Measurements from ENCODE around the gene EML4. TPM values are rescaled to one million over a fixed set of nuclear protein-coding genes. Genes with fewer than 3 reads are reported as not detected.

Gene EML4
- total and polyA plus RNA-seq, 2 of the 13 experiments (the other 11 are each of a cell fraction or from before 2014, with no cell fraction given), result 243 to 476 TPM

DNA sequence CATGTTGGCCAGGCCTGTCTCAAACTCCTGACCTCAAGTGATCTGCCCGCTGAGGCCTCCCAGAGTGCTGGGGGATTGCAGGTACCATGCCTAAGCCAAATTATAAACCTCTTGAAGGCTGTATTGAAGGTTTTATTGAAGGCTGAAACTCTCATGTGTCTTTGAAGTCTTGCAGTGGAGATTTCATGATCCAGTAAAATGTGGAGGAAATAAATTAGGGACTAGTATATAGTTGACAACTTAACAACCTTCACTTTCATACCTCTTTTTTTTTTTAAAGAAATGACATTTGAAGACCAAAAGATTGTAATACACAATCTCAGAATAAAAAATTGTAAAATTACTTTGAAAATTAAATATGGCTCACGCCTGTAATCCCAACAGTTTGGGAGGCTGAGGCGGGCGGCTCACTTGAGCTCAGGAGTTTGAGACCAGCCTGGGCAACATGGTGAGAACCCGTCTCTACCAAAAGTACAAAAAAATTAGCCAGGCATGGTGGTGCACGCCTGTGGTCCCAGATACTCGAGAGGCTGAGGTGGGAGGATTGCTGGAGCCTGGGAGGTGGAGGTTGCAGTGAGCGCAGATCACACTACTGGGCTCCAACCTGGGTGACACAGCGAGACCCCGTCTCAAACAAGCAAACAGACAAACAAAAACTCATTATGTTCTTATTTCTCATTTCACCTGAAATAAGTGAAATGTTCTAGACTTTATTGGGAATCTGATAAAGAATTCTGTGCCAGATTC, 8.0 kb downstream of the EML4 start (continued):
- TF ChIP-seq, protein P1, sequence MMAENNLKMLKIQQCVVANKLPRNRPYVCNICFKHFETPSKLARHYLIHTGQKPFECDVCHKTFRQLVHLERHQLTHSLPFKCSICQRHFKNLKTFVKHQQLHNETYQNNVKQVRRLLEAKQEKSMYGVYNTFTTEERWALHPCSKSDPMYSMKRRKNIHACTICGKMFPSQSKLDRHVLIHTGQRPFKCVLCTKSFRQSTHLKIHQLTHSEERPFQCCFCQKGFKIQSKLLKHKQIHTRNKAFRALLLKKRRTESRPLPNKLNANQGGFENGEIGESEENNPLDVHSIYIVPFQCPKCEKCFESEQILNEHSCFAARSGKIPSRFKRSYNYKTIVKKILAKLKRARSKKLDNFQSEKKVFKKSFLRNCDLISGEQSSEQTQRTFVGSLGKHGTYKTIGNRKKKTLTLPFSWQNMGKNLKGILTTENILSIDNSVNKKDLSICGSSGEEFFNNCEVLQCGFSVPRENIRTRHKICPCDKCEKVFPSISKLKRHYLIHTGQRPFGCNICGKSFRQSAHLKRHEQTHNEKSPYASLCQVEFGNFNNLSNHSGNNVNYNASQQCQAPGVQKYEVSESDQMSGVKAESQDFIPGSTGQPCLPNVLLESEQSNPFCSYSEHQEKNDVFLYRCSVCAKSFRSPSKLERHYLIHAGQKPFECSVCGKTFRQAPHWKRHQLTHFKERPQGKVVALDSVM (CRISPR knock-in tag; IDR thresholded peaks at IDR 0.05), result peak; percentile 96
- TF ChIP-seq NFE2L1 (CRISPR knock-in tag; IDR thresholded peaks at IDR 0.05; ENCODE audit: borderline replicate concordance), result no peak
- TF ChIP-seq ARNT (IDR thresholded peaks at IDR 0.05), result no peak
- no peak for TF ChIP-seq TBX2 (CRISPR knock-in tag; IDR thresholded peaks at IDR 0.05; ENCODE audit: borderline replicate concordance)
- no peak for TF ChIP-seq ZFP37 (CRISPR knock-in tag; IDR thresholded peaks at IDR 0.05; ENCODE audit: borderline replicate concordance)
- TF ChIP-seq ZNF24 (IDR thresholded peaks at IDR 0.05), result no peak
- 0 out of 2 replicates have a peak, but pooled peaks have one; percentile 31 for TF ChIP-seq ERF (CRISPR knock-in tag; IDR thresholded peaks at IDR 0.05)
- no peak for TF ChIP-seq SNAPC2 (CRISPR knock-in tag; IDR thresholded peaks at IDR 0.05)
- TF ChIP-seq TEAD2 (CRISPR knock-in tag; IDR thresholded peaks at IDR 0.05), result no peak
- no peak for TF ChIP-seq ONECUT2 (CRISPR knock-in tag; IDR thresholded peaks at IDR 0.05)
- no peak for TF ChIP-seq RXRA (CRISPR knock-in tag; IDR thresholded peaks at IDR 0.05)
- TF ChIP-seq, protein P2, sequence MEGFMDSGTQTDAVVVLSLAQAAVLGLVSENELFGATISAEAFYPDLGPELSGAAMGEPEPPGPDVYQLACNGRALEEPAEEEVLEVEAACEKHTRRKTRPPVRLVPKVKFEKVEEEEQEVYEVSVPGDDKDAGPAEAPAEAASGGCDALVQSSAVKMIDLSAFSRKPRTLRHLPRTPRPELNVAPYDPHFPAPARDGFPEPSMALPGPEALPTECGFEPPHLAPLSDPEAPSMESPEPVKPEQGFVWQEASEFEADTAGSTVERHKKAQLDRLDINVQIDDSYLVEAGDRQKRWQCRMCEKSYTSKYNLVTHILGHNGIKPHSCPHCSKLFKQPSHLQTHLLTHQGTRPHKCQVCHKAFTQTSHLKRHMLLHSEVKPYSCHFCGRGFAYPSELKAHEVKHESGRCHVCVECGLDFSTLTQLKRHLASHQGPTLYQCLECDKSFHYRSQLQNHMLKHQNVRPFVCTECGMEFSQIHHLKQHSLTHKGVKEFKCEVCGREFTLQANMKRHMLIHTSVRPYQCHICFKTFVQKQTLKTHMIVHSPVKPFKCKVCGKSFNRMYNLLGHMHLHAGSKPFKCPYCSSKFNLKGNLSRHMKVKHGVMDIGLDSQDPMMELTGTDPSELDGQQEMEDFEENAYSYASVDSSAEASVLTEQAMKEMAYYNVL (CRISPR knock-in tag; IDR thresholded peaks at IDR 0.05; ENCODE audit: borderline replicate concordance), result 0 out of 2 replicates have a peak, but pooled peaks have one; percentile 23
- TF ChIP-seq ZNF124 (CRISPR knock-in tag; IDR thresholded peaks at IDR 0.05), result no peak
- no peak for TF ChIP-seq ZNF660 (CRISPR knock-in tag; IDR thresholded peaks at IDR 0.05; ENCODE audit: borderline replicate concordance, low read depth)
- TF ChIP-seq ZNF331 (CRISPR knock-in tag; IDR thresholded peaks at IDR 0.05), result no peak
- TF ChIP-seq ZNF616 (CRISPR knock-in tag; IDR thresholded peaks at IDR 0.05; ENCODE audit: low read depth), result no peak
- TF ChIP-seq, protein P3, sequence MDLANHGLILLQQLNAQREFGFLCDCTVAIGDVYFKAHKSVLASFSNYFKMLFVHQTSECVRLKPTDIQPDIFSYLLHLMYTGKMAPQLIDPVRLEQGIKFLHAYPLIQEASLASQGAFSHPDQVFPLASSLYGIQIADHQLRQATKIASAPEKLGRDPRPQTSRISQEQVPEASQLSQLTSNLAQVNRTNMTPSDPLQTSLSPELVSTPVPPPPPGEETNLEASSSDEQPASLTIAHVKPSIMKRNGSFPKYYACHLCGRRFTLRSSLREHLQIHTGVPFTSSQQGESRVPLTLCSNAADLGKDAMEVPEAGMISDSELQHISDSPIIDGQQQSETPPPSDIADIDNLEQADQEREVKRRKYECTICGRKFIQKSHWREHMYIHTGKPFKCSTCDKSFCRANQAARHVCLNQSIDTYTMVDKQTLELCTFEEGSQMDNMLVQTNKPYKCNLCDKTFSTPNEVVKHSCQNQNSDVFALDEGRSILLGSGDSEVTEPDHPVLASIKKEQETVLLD (CRISPR knock-in tag; IDR thresholded peaks at IDR 0.05; ENCODE audit: low read depth), result no peak
- no peak for TF ChIP-seq MLLT10 (CRISPR knock-in tag; IDR thresholded peaks at IDR 0.05)
- no peak for TF ChIP-seq KLF6 (CRISPR knock-in tag; IDR thresholded peaks at IDR 0.05)
- TF ChIP-seq, protein P4, sequence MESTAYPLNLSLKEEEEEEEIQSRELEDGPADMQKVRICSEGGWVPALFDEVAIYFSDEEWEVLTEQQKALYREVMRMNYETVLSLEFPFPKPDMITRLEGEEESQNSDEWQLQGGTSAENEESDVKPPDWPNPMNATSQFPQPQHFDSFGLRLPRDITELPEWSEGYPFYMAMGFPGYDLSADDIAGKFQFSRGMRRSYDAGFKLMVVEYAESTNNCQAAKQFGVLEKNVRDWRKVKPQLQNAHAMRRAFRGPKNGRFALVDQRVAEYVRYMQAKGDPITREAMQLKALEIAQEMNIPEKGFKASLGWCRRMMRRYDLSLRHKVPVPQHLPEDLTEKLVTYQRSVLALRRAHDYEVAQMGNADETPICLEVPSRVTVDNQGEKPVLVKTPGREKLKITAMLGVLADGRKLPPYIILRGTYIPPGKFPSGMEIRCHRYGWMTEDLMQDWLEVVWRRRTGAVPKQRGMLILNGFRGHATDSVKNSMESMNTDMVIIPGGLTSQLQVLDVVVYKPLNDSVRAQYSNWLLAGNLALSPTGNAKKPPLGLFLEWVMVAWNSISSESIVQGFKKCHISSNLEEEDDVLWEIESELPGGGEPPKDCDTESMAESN (CRISPR knock-in tag; conservative IDR thresholded peaks at IDR 0.05), result 0 out of 2 replicates have a peak, but pooled peaks have one; percentile 33
- no peak for TF ChIP-seq JDP2 (CRISPR knock-in tag; IDR thresholded peaks at IDR 0.05; ENCODE audit: borderline replicate concordance)
- TF ChIP-seq POGZ (CRISPR knock-in tag; IDR thresholded peaks at IDR 0.05), result 0 out of 2 replicates have a peak, but pooled peaks have one; percentile 11
- no peak for TF ChIP-seq CCDC6 (CRISPR knock-in tag; IDR thresholded peaks at IDR 0.05)
- no peak for TF ChIP-seq RORA (CRISPR knock-in tag; IDR thresholded peaks at IDR 0.05)
- no peak for TF ChIP-seq ATM (IDR thresholded peaks at IDR 0.05; ENCODE audit: borderline replicate concordance)

All from HepG2 (cell line).